Stimulated activated effector memory CD8-positive, alpha-beta T cell treated with anti-CD3 and anti-CD28 coated beads, Interleukin-12 subunit alpha, Interleukin-12 subunit beta, amount 100 ng/mL, for 72 hours (primary cell): Measurements from ENCODE around the gene CDK9.

Experiments used
- ATAC-seq: fragments of 150-1000 bp; cut with Tn5 transposase; 2 replicates; pipeline ENCODE4 v1.10.0; 2021
- DNase-seq, 2 donors: peaks; one replicate each; pipeline ENCODE4 v3.0.0; 2021 to 2022; ENCODE audit warnings: low spot score in 2 of 2
- H3K27ac Mint-ChIP-seq: one replicate; pipeline ENCODE4 v1.8.0; 2022; ENCODE audit warnings: mild to moderate bottlenecking, mixed read lengths
- H3K36me3 Mint-ChIP-seq: one replicate; pipeline ENCODE4 v1.8.0; 2022; ENCODE audit warnings: mild to moderate bottlenecking, mixed read lengths
- H3K4me1 Mint-ChIP-seq: one replicate; pipeline ENCODE4 v1.8.0; 2022; ENCODE audit warnings: mixed read lengths
- H3K4me3 Mint-ChIP-seq: one replicate; pipeline ENCODE4 v1.8.0; 2022; ENCODE audit warnings: mild to moderate bottlenecking, mixed read lengths
- H3K9me3 Mint-ChIP-seq: one replicate; pipeline ENCODE4 v1.8.0; 2022; ENCODE audit warnings: mixed read lengths

The CDK9 gene

GRCh38 chr9:127785933-127786772, at the start of gene CDK9:
Gene CDK9 (plus strand): TSS chr9:127786034. CDS start chr9:127786149, 115 bp downstream.
- H3K4me3 Mint-ChIP-seq = peak within 1 kb of the TSS; percentile 93
- no peaks in the 10 kb centered on the region for H3K9me3 Mint-ChIP-seq
- peak; percentile 79 for ATAC-seq
- peak; percentile 94 to 96 for DNase-seq
- peaks cover 78% of the 10 kb centered on the region for H3K4me1 Mint-ChIP-seq
- H3K36me3 Mint-ChIP-seq = peaks cover 61% of the 10 kb centered on the region
- peak within 1 kb of the TSS; percentile 99 for H3K27ac Mint-ChIP-seq

DNA sequence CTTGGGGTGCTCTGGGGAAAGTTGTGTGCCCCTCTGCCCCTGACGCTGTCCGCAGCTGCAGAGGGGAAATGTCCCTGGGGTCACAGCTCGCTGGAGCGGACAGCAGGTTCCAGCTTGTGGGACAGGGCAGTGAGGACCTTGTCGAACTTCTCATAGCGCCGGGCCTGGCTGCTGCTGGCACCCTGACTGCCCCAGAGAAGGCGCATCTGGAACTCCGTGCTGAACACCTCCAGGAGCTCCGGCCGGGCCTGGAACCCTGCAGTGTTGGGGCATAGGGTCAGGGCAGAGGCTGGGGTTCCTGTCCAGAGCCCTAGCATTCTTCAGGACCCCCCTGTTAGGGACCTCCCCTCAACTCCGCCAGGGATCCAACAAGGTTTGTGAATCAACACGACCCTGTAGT, 47.2 kb upstream of the CDK9 start:
- no peak overlapping the region for H3K4me3 Mint-ChIP-seq

DNA sequence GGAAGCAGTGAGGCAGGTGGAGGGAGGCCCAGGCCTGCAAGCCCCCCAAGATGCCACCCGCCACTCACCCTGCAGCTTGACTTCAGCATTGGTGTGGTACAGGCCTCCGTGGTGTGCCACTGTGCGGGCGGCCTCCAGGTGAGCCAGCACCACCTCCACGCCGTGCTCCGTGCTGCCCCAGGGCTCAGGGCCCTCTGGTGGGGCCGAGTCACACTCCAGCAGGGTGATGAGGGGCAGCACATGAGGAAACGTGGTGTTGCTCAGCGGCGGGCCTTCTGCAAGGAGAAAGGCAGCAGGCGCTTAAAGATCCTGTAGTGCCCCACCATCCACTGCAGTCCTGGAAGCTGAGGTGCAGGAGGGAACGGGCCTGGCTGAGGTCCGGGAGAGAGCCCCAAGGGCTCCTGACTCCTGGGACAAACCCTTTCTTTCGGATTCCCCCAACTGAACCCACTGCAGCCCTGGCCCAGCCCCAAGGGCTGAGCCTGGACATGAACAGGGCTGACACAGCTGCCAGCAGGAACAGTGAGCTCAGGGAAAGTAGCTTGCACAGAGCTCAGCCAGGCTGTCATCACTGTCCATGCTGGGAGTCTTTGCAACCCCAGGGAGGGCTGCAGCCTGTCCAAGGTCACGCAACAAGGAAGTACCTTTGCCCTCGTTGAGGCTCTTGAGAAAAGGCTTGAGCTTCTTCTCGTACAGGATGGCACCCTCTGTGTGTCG, 46.1 kb upstream of the CDK9 start:
- H3K9me3 Mint-ChIP-seq = no peaks in the 10 kb centered on the region

More for the DNA sequence above, 47.2 kb upstream of the CDK9 start:
- Mint-ChIP-seq H3K9me3 (no peaks in the 10 kb centered on the region), H3K36me3 (peaks cover 86% of the 10 kb centered on the region), H3K4me1 (peaks cover 7% of the 10 kb centered on the region), H3K27ac (peak overlapping the region; percentile 6)
- ATAC-seq (no peak), DNase-seq (no peak)

GRCh38 chr9:127741831-127742434, 43.9 kb upstream of the CDK9 start:
- peaks cover 1% of the 10 kb centered on the region for H3K4me1 Mint-ChIP-seq

More for the DNA sequence above, 46.1 kb upstream of the CDK9 start:
- ATAC-seq = no peak
- H3K36me3 Mint-ChIP-seq = peaks cover 92% of the 10 kb centered on the region
- H3K4me1 Mint-ChIP-seq = no peaks in the 10 kb centered on the region
- DNase-seq = no peak
- H3K27ac Mint-ChIP-seq = peak overlapping the region; percentile 84
- no peak overlapping the region for H3K4me3 Mint-ChIP-seq

DNA sequence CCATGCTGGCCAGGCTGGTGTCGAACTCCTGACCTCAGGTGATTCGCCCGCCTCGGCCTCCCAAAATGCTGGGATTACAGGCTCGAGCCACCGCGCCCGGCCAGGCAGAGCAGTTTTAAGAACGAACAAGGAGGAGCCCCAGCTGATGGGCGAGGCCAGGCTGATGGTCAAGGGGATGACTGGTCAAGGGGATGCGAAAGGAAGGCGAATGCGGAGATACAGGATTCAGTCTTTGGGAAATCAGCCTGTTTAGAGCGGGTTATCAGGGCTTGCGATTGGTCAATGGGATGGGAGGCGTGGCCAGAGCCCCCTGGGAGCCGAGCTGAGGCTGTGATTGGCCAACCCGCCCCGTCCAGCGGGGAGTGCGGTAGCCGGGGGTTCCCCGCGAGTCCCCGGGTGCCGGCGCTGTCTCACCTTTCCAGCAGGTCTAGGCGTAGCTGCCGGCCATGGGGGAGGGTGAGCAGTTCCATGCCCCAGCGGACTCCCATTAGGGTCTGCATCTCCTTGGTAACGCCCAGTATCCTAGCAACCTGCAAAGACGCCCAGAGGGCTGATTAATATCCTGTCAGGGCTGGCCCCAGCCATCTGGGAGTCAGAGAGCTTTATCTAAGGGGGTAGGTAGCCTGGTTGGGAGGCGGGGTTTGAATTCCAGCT, 43.3 kb upstream of the CDK9 start:
- no peak for DNase-seq
- Mint-ChIP-seq H3K27ac (peak overlapping the region; percentile 37), H3K4me1 (peaks cover 7% of the 10 kb centered on the region), H3K9me3 (no peaks in the 10 kb centered on the region), H3K4me3 (no peak overlapping the region), H3K36me3 (peaks cover 100% of the 10 kb centered on the region)
- no peak for ATAC-seq

More at GRCh38 chr9:127741831-127742434, 43.9 kb upstream of the CDK9 start:
- ATAC-seq (no peak), DNase-seq (no peak)
- Mint-ChIP-seq H3K36me3 (peaks cover 100% of the 10 kb centered on the region), H3K4me3 (no peak overlapping the region), H3K9me3 (no peaks in the 10 kb centered on the region), H3K27ac (peak overlapping the region; percentile 37)

DNA sequence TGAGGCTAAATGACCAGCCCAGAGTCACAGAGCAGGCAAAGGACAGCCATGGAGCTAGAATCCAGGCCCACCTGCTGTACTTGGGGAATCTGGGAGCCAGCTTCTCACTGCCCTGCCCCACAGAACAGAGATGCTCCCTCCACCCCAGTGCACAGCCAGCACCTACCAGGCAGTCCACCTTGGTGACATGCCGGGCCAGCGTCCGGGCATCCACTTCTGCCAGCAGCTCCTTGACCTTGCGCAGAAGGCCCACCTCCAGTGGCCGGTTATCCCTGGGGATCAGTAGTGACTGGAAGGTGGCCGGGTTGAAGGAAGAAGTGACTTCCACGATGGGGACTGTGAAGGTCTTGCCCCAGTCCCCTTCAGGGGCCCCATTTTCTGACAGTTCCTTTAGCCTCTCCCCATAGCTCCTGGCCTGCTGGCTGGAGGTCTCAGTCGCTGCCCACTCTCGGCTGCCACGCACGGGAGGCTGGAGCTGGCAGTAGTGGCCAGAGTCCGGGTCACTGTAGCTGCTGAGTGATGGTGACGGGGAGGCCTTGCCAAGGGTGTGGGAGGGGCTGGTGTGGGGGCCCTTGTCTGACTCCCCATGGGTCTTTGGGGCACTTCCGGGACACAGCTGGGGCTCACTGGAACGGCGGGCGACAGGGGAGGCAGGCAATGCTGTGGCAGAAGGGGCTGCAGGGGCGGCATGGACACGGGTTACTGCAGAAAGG, 41.3 kb upstream of the CDK9 start:
- H3K27ac Mint-ChIP-seq = no peak overlapping the region
- no peaks in the 10 kb centered on the region for H3K9me3 Mint-ChIP-seq
- H3K36me3 Mint-ChIP-seq = peaks cover 100% of the 10 kb centered on the region
- H3K4me1 Mint-ChIP-seq = peaks cover 24% of the 10 kb centered on the region
- ATAC-seq (no peak), DNase-seq (no peak)
- no peak overlapping the region for H3K4me3 Mint-ChIP-seq

GRCh38 chr9:127746959-127747569, 38.8 kb upstream of the CDK9 start:
- Mint-ChIP-seq H3K27ac (peak overlapping the region; percentile 73), H3K36me3 (peaks cover 93% of the 10 kb centered on the region), H3K4me3 (no peak overlapping the region), H3K9me3 (no peaks in the 10 kb centered on the region), H3K4me1 (peaks cover 30% of the 10 kb centered on the region)
- DNase-seq (no peak), ATAC-seq (peak; percentile 45)

GRCh38 chr9:127749090-127749787, 36.6 kb upstream of the CDK9 start:
- Mint-ChIP-seq H3K4me1 (peaks cover 38% of the 10 kb centered on the region), H3K9me3 (no peaks in the 10 kb centered on the region), H3K36me3 (peaks cover 88% of the 10 kb centered on the region), H3K27ac (no peak overlapping the region), H3K4me3 (no peak overlapping the region)
- no peak for ATAC-seq
- no peak for DNase-seq

DNA sequence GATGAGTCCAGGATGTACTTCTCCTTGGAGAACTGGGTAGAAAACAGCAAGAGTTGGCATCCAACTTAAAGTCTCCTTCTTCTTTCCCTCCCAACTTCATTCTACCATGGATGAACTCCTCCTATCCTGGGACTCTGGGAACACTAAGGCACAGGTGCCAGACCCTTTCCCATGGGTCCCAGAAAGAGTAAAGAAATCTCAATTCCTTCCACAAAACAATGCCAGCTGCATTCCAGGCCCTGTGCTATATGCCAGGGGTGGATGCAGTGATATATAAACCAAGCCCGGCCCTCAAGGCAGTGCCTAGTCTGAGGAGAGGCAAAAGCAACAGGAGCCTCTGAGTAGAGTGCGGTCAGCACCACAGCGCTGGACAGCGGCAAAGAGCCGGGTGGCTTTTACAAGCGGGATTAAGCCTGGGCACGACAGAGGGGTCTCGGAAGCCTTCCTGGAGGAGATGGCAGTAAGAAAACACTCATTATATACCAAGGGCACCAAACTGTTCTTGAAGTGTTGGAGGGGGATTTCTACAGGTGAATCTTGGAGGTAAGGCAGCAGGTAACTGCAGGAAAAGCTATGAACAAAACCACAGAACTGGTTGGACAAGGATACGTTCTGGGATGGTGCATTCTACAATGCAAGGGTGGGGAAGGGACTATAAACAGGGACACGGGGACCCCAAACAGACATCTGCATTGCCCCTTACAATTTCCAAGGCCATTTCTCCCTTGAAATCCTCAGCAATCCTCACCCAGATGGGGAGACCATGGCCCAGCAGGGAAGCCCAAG, 34.4 kb upstream of the CDK9 start:
- Mint-ChIP-seq H3K27ac (peak overlapping the region; percentile 67), H3K36me3 (peaks cover 78% of the 10 kb centered on the region), H3K4me3 (no peak overlapping the region), H3K9me3 (no peaks in the 10 kb centered on the region), H3K4me1 (peaks cover 38% of the 10 kb centered on the region)
- DNase-seq (no peak), ATAC-seq (no peak)

DNA sequence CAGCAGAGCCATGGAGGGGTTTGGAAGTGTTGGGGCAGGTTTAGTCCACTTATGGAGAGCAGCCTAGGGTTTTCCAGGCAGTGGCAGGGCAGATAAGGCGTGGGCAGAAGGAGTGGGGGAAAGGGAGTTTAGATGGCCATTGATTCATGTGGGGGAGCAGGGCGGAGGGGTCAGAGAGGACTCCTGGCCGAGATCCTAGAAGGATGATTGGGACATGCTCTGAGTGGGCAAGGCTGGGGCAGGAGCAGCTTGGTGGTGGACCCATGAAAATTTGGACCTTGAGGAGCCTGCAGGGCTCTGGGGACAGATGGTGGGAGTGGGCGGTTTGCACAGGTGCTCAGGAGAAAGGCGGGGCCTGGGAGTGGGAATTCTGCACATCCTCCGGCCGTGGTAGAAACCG, 32.7 kb upstream of the CDK9 start:
- Mint-ChIP-seq H3K4me1 (peaks cover 25% of the 10 kb centered on the region), H3K36me3 (peaks cover 78% of the 10 kb centered on the region), H3K9me3 (no peaks in the 10 kb centered on the region), H3K4me3 (no peak overlapping the region), H3K27ac (peak overlapping the region; percentile 88)
- ATAC-seq = no peak
- no peak for DNase-seq

DNA sequence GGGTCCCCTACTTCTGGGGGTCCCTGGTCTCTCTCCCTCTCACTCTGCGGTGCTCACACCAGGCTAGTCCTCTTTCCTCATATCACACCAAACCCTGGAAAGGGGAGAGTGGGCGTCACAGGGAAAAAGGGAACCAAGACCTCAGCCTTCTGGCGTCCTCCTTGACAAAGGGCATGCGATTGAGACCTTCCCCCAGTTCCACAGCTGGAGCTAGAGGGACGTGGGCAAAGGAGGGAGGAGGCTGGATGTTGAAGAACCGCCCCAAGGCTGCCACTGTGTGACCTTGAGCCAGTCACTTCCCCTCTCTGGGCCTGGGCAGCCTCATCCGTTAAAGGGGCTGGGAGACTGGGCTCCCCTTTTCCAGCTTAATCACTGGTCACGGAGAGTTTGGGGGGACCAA, 32.2 kb upstream of the CDK9 start:
- Mint-ChIP-seq H3K27ac (no peak overlapping the region), H3K4me3 (no peak overlapping the region), H3K36me3 (peaks cover 78% of the 10 kb centered on the region), H3K9me3 (no peaks in the 10 kb centered on the region), H3K4me1 (peaks cover 25% of the 10 kb centered on the region)
- ATAC-seq = no peak
- DNase-seq = no peak

DNA sequence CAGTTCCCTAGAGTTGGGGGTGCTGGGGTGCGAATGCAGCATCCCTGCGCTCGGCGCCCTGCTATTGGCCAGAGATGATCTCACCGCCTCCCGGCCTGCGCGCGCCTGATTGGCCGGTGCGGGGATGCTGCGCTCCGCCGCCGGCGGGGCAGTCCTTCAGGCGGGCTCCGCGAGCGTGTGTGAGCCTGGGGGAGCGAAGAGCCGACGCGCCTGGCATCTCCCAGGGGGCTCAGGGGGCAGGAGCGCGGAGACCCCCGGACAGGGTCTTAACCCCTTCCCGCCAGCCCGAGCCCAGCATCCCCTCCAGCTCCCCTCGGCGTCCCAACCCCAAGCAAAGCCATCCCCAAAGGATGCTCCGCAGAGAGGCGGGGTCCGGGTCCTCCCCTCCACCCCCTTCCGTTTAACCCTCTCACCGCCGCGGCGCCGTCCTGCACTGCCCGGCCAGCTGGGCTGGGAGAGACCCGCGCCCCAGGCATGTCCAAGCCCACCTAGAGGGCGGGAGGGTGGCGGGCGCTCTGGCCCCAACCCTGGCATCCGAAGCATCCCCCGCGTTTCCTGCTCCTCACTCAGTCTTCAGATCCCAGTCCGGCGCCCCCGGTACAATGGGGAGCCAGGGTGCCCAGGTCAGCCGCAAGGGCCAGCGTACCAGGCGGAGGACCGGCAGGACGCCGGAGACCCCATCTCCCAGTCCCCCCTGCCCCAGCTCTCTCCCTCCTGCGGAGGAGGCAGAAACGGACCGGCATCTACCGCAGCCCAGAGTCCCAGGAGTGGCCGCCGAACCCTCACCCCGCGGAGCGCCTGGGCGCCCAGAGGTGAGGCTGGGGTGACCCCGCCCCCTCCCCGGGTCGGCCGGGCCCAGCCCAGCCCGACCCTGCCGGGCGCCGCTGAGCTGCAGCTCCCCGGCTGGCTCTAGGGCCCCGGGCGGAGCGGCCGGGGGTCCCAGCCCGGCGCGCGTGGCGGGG, 31.5 kb upstream of the CDK9 start:
- Mint-ChIP-seq H3K27ac (no peak overlapping the region), H3K4me1 (peaks cover 23% of the 10 kb centered on the region), H3K9me3 (no peaks in the 10 kb centered on the region), H3K4me3 (no peak overlapping the region), H3K36me3 (peaks cover 78% of the 10 kb centered on the region)
- DNase-seq (no peak), ATAC-seq (no peak)
